ENCODE results near the gene TNS3. TPM values are rescaled to one million over a fixed set of nuclear protein-coding genes. Genes with fewer than 3 reads are reported as not detected.

The TNS3 gene
- total RNA-seq, 1 experiment from 2014 or later: 9.5 TPM

GRCh38 chr7:47600199-47601118, 18.5 kb upstream of the TNS3 start:
- TF ChIP-seq CTCF (conservative IDR thresholded peaks at IDR 0.05): no peak
- Histone ChIP-seq H3K18ac (ENCODE audit: insufficient read length, low read depth, low read length) (no peak overlapping the region), H3K79me1 (ENCODE audit: insufficient read depth, low read depth, low read length, poor library complexity, severe bottlenecking) (no peaks in the 10 kb centered on the region), H3K9ac (ENCODE audit: extremely low read depth, insufficient read length, low read length) (no peak overlapping the region), H3K4me2 (ENCODE audit: insufficient read depth, insufficient read length, low read length) (no peak overlapping the region), H2BK20ac (ENCODE audit: low read depth, low read length, poor library complexity, severe bottlenecking) (no peak overlapping the region), H3K4ac (ENCODE audit: low read depth, low read length) (no peak overlapping the region), H3K79me2 (ENCODE audit: insufficient read depth, low read length) (no peaks in the 10 kb centered on the region), H3K14ac (ENCODE audit: insufficient read depth, low read length) (no peak overlapping the region; the same call in 1 of the 2 replicates), H3K23me2 (ENCODE audit: insufficient read length, low read depth, low read length, poor library complexity, severe bottlenecking) (no peaks in the 10 kb centered on the region), H4K8ac (replicated peaks; ENCODE audit: insufficient read length, low read depth, low read length) (no peak overlapping the region), H3K9me3 (ENCODE audit: control insufficient read depth, low read depth, low read length) (peaks cover 24% of the 10 kb centered on the region), H2BK12ac (ENCODE audit: insufficient read length, low read depth, low read length) (no peak overlapping the region), H2BK120ac (ENCODE audit: low read depth, low read length, poor library complexity, severe bottlenecking) (no peak overlapping the region), H2AFZ (ENCODE audit: low read length) (no peak overlapping the region), H3K27ac (ENCODE audit: insufficient read length, low read depth, low read length) (no peak overlapping the region), H2BK15ac (ENCODE audit: low read depth, low read length) (no peak overlapping the region), H3T11ph (ENCODE audit: low read length) (no peak overlapping the region), H4K5ac (ENCODE audit: insufficient read length, low read depth, low read length) (no peak overlapping the region), H3K4me1 (ENCODE audit: insufficient read depth, low read length) (no peaks in the 10 kb centered on the region; the same call in 1 of the 2 replicates), H3K23ac (ENCODE audit: insufficient read length, low read depth, low read length) (no peak overlapping the region), H4K91ac (ENCODE audit: insufficient read length, low read depth, low read length) (no peak overlapping the region), H4K20me1 (ENCODE audit: control insufficient read depth, insufficient read depth, insufficient read length) (no peaks in the 10 kb centered on the region), H3K27me3 (ENCODE audit: insufficient read depth, low read length) (no peaks in the 10 kb centered on the region), H2AK5ac (ENCODE audit: insufficient read length, low read length) (no peak overlapping the region), H2BK5ac (ENCODE audit: insufficient read length, low read length) (no peak overlapping the region), H3K56ac (ENCODE audit: insufficient read length, low read depth, low read length) (no peak overlapping the region)
- Mint-ChIP-seq H3K27ac (no peak overlapping the region), H3K9me3 (peaks cover 19 to 22% of the 10 kb centered on the region in 2 experiments), H3K27me3 (ENCODE audit: low read depth) (peaks cover 3% of the 10 kb centered on the region), H3K4me1 (peaks cover 7 to 13% of the 10 kb centered on the region in 2 experiments; a peak in 1 of 4 replicates), H3K4me3 (no peak overlapping the region), H3K36me3 (ENCODE audit: insufficient read depth in 1 of 3, low read depth in 3 of 3) (peaks cover 0 to 19% (median 0%) of the 10 kb centered on the region in 3 experiments; a peak in 3 of 7 replicates)
- no CpG with 5 or more reads among the region's 15 CpGs for WGBS (ENCODE audit: extremely low coverage, insufficient read length, low lambda C conversion rate)
- DNase-seq: no peak
